HepG2 (cell line): Measurements from ENCODE around the gene GALNT17. TPM values are rescaled to one million over a fixed set of nuclear protein-coding genes. Genes with fewer than 3 reads are reported as not detected.

Source experiments
- ATAC-seq: fragments of 200-7000 bp; cut with Tn5 transposase; 3 replicates; pipeline ENCODE4 v1.9.1; 2020; ENCODE audit warnings: mild to moderate bottlenecking, moderate library complexity
- BruUV-seq: library from RNA; stranded (reverse); fragments of 400-500 nt; replicated peaks from 2 replicates; lab custom pipeline; 2021; lab: Mats Ljungman, UMichigan
- CTCF ChIA-PET: fragments of 300-600 bp; formaldehyde crosslinking; extraction: SDS; loops from one replicate; lab custom pipeline; 2021; ENCODE audit warnings: low total read pairs, inconsistent platforms, low intra/inter-chr PET ratio; lab: Yijun Ruan, JAX
- POLR2A ChIA-PET: fragments of 350-600 bp; sonication (Branson Sonifier 250); formaldehyde crosslinking; loops from one replicate; lab custom pipeline; 2020; ENCODE audit warnings: antibody characterized with exemption, inconsistent platforms; lab: Yijun Ruan, JAX
- DNase-seq: peaks from one replicate; pipeline ENCODE4 v3.0.0-alpha.2; 2015; ENCODE audit warnings: low spot score
- FAIRE-seq: peaks from 3 replicates; lab custom pipeline; 2011; peaks lifted over from hg19 to GRCh38; lab: Jason Lieb, UNC
- H2AFZ ChIP-seq: one replicate; pipeline ENCODE4 v1.6.1; 2011; ENCODE audit warnings: low read length, inconsistent platforms
- H3K27ac ChIP-seq: fragments of 300-600 bp; 3 replicates; pipeline ENCODE4 v1.8.0; 2011; ENCODE audit warnings: mixed run types, mild to moderate bottlenecking, mixed read lengths, low read length, inconsistent platforms; ENCODE audit not compliant: insufficient read depth; ENCODE audit errors: extremely low read length
- H3K27me3 ChIP-seq, 2 experiments: fragments of 200-600 bp in 1 of 2; 2 replicates in 1 of 2; 3 replicates in 1 of 2; pipeline versions ENCODE4 v1.6.0 to v1.8.0; 2011; ENCODE audit warnings: low read length in 2 of 2, mild to moderate bottlenecking in 2 of 2, moderate library complexity in 2 of 2, inconsistent platforms in 1 of 2; ENCODE audit not compliant: insufficient read depth in 2 of 2, control insufficient read depth in 1 of 2
- H3K36me3 ChIP-seq, 2 experiments: fragments of 200-600 bp in 1 of 2; replicated peaks in 1 of 2; 2 replicates in 1 of 2; 3 replicates in 1 of 2; pipeline versions ENCODE4 v1.5.1 to v1.8.0; 2011; ENCODE audit warnings: low read length in 2 of 2, inconsistent platforms in 1 of 2; ENCODE audit not compliant: insufficient read depth in 2 of 2, control insufficient read depth in 1 of 2
- H3K4me1 ChIP-seq: 2 replicates; pipeline ENCODE4 v1.5.1; 2012; ENCODE audit warnings: low read length, inconsistent platforms; ENCODE audit not compliant: insufficient read depth
- H3K4me2 ChIP-seq: 2 replicates; pipeline ENCODE4 v1.6.0; 2011; ENCODE audit warnings: low read depth, low read length, inconsistent platforms
- H3K4me3 ChIP-seq, 3 experiments: fragments of 200-600 bp in 1 of 3; sonication (generic), shearing (Covaris generic) in 1 of 3; replicated peaks in 1 of 3; 2 replicates each; pipeline ENCODE4 v1.5.1; 2011 to 2016; ENCODE audit warnings: low read length in 3 of 3, inconsistent platforms in 2 of 3, low read depth in 2 of 3, mild to moderate bottlenecking in 2 of 3, control low read depth in 1 of 3, mixed read lengths in 1 of 3; ENCODE audit not compliant: insufficient read depth in 1 of 3
- H3K79me2 ChIP-seq: one replicate; pipeline ENCODE4 v1.6.1; 2011; ENCODE audit warnings: low read length, inconsistent platforms; ENCODE audit not compliant: insufficient read depth
- H3K9ac ChIP-seq: 2 replicates; pipeline ENCODE4 v1.6.0; 2011; ENCODE audit warnings: mild to moderate bottlenecking, low read depth, low read length, inconsistent platforms; ENCODE audit not compliant: insufficient read depth
- H3K9me3 ChIP-seq: 2 replicates; pipeline ENCODE4 v1.5.1; 2012; ENCODE audit warnings: mild to moderate bottlenecking, low read length
- H4K20me1 ChIP-seq: 2 replicates; pipeline ENCODE4 v1.6.0; 2011; ENCODE audit warnings: inconsistent platforms, mild to moderate bottlenecking, low read length, moderate library complexity; ENCODE audit not compliant: insufficient read depth
- ADNP ChIP-seq: sonication (generic); formaldehyde crosslinking; IDR thresholded peaks from 2 replicates; pipeline ENCODE4 v1.4.0; 2020; ENCODE audit warnings: missing genetic modification reagents
- CREB1 ChIP-seq, 2 experiments: fragments of 450-650 bp in 1 of 2; IDR thresholded peaks; 2 replicates each; pipeline ENCODE4 v1.6.1; 2016 to 2017; ENCODE audit warnings: control low read depth in 1 of 2, mild to moderate bottlenecking in 1 of 2, missing compliant biosample characterization in 1 of 2, missing genetic modification characterization in 1 of 2
- DNMT3B ChIP-seq: conservative IDR thresholded peaks from 2 replicates; pipeline ENCODE4 v1.6.1; 2016; ENCODE audit warnings: missing biosample characterization, control low read depth
- ESRRA ChIP-seq: sonication (generic); formaldehyde crosslinking; IDR thresholded peaks from 2 replicates; pipeline ENCODE4 v1.5.1; 2020; ENCODE audit warnings: mild to moderate bottlenecking, low read depth, missing genetic modification reagents
- HHEX ChIP-seq: IDR thresholded peaks from 2 replicates; pipeline ENCODE4 v1.6.1; 2016; ENCODE audit warnings: control low read depth
- MAFF ChIP-seq: IDR thresholded peaks from 2 replicates; pipeline ENCODE4 v1.6.1; 2011; ENCODE audit warnings: low read depth, low read length, improper control_type of control experiment
- MEIS2 ChIP-seq: sonication (generic); formaldehyde crosslinking; IDR thresholded peaks from 2 replicates; pipeline ENCODE4 v1.9.0; 2021; ENCODE audit warnings: mild to moderate bottlenecking, missing genetic modification reagents
- MTF2 ChIP-seq: sonication (generic); formaldehyde crosslinking; IDR thresholded peaks from 2 replicates; pipeline ENCODE4 v1.5.0; 2020; ENCODE audit warnings: missing genetic modification reagents, borderline replicate concordance
- NCOA5 ChIP-seq: sonication (generic); formaldehyde crosslinking; IDR thresholded peaks from 2 replicates; pipeline ENCODE4 v1.4.0; 2020; ENCODE audit warnings: missing genetic modification reagents
- RBM39 ChIP-seq: fragments of 200-400 bp; formaldehyde crosslinking; IDR thresholded peaks from one replicate; pipeline ENCODE4 v1.6.1; 2018; ENCODE audit warnings: antibody characterized with exemption, mild to moderate bottlenecking, low read depth, low read length; ENCODE audit not compliant: poor library complexity, severe bottlenecking
- ZKSCAN5 ChIP-seq: sonication (generic); formaldehyde crosslinking; IDR thresholded peaks from 2 replicates; pipeline ENCODE4 v1.5.1; 2020; ENCODE audit warnings: mild to moderate bottlenecking, missing genetic modification reagents
- ZNF282 ChIP-seq: fragments of 450-650 bp; IDR thresholded peaks from 2 replicates; pipeline ENCODE4 v1.6.1; 2018; ENCODE audit not compliant: partially characterized antibody
- ZNF367 ChIP-seq: sonication (generic); formaldehyde crosslinking; IDR thresholded peaks from 2 replicates; pipeline ENCODE4 v1.4.0; 2020; ENCODE audit warnings: missing genetic modification reagents, borderline replicate concordance
- ZNF761 ChIP-seq: sonication (generic); formaldehyde crosslinking; conservative IDR thresholded peaks from 2 replicates; pipeline ENCODE4 v1.4.0; 2020; ENCODE audit warnings: mild to moderate bottlenecking, missing genetic modification reagents
- ZSCAN22 ChIP-seq: sonication (generic); formaldehyde crosslinking; IDR thresholded peaks from 2 replicates; pipeline ENCODE4 v1.4.0; 2020; ENCODE audit warnings: mild to moderate bottlenecking, missing genetic modification reagents
- ZSCAN29 ChIP-seq: sonication (generic); formaldehyde crosslinking; conservative IDR thresholded peaks from 2 replicates; pipeline ENCODE4 v1.4.0; 2020; ENCODE audit warnings: mild to moderate bottlenecking, missing genetic modification reagents
- WGBS: methylation state at CpG from one replicate; pipeline ENCODE4 v1.1.6; 2017; ENCODE audit warnings: low lambda C conversion rate; 5-methylcytosine and 5-hydroxymethylcytosine counted together
- in situ Hi-C: cut with HindIII; loops from 2 replicates; pipeline ENCODE4 v1.10.0; 2017; ENCODE audit warnings: low pct_unique_long_range_greater_than_20kb; ENCODE audit not compliant: extremely low pct_ligation_motif_present
- intact Hi-C: fragments of 100-400 bp; cut with micrococcal nuclease; formaldehyde crosslinking; loops from one replicate; pipeline ENCODE4 v1.10.0; 2022; ENCODE audit not compliant: unreplicated experiment
- polyA plus RNA-seq, 8 experiments: library from polyadenylated mRNA; depleted of rRNA in 3 of 8; stranded (reverse) in 7 of 8; unstranded in 1 of 8; fragments of >200 nt; fragmentation: Illumina TruSeq in 4 of 8; extraction: Trizol in 4 of 8; gene quantifications; 2 replicates each; pipeline versions ENCODE4 v1.2.1 to v1.2.3, GENCODE V29; 2011 to 2016; ENCODE audit warnings: low read depth in 4 of 8, missing spikeins in 1 of 8, mixed read lengths in 1 of 8; ENCODE audit not compliant: insufficient read depth in 1 of 8
- total RNA-seq, 5 experiments: library from RNA; depleted of rRNA; stranded (reverse); fragments of >200 nt; fragmentation: Illumina TruSeq; extraction: Trizol; gene quantifications; 2 replicates each; pipeline ENCODE4 v1.2.3, GENCODE V29; 2016; ENCODE audit warnings: low read depth in 1 of 5
- TF ChIP-seq, protein P1 (sequence below): sonication (generic); formaldehyde crosslinking; IDR thresholded peaks from 2 replicates; pipeline ENCODE4 v1.4.0; 2020; ENCODE audit warnings: missing genetic modification reagents
- TF ChIP-seq, protein P2 (sequence below): sonication (generic); formaldehyde crosslinking; IDR thresholded peaks from 2 replicates; pipeline ENCODE4 v1.5.0; 2020; ENCODE audit warnings: missing genetic modification reagents, mild to moderate bottlenecking, borderline replicate concordance

GALNT17 gene
- total and polyA plus RNA-seq, 2 of the 13 experiments (the other 11 are each of a cell fraction or from before 2014, with no cell fraction given) = not detected

DNA sequence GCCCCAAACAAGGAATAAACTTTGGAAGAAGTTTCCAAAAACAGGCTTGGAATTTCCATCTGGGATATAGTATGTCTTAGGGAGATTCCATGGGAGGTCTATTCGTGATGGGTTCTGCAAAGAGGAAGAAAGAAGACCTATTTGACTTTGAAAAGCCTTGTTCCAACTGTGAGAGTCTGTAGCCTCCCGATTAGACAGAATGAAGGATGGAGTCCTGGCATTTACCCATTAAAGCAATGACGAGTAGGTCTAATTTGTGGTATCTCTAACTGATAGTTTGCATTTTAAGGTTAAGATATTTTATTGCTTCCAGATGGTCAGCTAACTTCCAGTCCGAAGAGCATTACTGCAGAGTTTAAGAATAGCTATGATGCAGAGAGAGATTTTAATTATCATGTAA is 19.5 kb upstream of the GALNT17 start:
- POLR2A ChIA-PET = no interaction called here

DNA sequence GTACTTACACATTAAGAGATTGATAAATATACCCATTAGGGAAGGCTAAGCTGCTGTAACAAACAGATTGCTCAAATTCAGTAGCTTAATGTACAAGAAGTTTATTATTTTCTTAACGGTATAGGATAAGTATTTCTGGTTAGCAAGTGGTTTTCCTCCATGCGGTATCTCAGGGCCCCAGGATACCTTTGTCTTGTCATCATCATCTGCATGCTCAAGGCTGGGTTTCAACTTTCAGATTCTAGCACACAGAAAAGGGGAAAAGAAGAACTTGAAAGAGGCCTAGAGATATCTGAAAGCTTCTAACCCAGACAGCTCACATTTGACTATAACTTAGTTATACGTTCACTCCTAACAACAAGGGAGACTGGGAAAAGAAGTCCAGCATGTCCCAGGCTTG is 11.8 kb upstream of the GALNT17 start:
- Histone ChIP-seq H4K20me1 (no peaks in the 10 kb centered on the region), H3K36me3 (no peaks in the 10 kb centered on the region), H3K27me3 (peaks cover 2 to 3% of the 10 kb centered on the region in 2 experiments; a peak in 2 of 5 replicates), H3K27ac (no peak overlapping the region), H3K79me2 (no peaks in the 10 kb centered on the region), H3K4me1 (no peaks in the 10 kb centered on the region), H3K9ac (no peak overlapping the region), H3K4me3 (no peak overlapping the region), H3K4me2 (no peak overlapping the region), H2AFZ (no peak overlapping the region), H3K9me3 (no peaks in the 10 kb centered on the region)
- FAIRE-seq = no peak
- no TSS peak for BruUV-seq
- no peak for DNase-seq
- WGBS = 41% methylated on average over 3 of the region's 3 CpGs
- no peak for ATAC-seq
- in situ Hi-C loops (no loop called here), intact Hi-C loops (no loop called here)
- CTCF ChIA-PET = no interaction called here
- POLR2A ChIA-PET = no interaction called here
- TF ChIP-seq MTF2 (CRISPR knock-in tag) (no peak), MEIS2 (CRISPR knock-in tag) (no peak), ZSCAN22 (no peak), MAFF (no peak), HHEX (CRISPR knock-in tag) (no peak), CREB1 (IDR thresholded peaks at IDR 0.05) (no peak), CREB1 (CRISPR knock-in tag; IDR thresholded peaks at IDR 0.05) (no peak), ADNP (CRISPR knock-in tag) (no peak), ZSCAN29 (CRISPR knock-in tag) (no peak), RBM39 (no peak), ZNF761 (CRISPR knock-in tag) (no peak), ZKSCAN5 (CRISPR knock-in tag) (no peak), ESRRA (no peak), DNMT3B (CRISPR knock-in tag) (no peak)
- TF ChIP-seq, protein P1, sequence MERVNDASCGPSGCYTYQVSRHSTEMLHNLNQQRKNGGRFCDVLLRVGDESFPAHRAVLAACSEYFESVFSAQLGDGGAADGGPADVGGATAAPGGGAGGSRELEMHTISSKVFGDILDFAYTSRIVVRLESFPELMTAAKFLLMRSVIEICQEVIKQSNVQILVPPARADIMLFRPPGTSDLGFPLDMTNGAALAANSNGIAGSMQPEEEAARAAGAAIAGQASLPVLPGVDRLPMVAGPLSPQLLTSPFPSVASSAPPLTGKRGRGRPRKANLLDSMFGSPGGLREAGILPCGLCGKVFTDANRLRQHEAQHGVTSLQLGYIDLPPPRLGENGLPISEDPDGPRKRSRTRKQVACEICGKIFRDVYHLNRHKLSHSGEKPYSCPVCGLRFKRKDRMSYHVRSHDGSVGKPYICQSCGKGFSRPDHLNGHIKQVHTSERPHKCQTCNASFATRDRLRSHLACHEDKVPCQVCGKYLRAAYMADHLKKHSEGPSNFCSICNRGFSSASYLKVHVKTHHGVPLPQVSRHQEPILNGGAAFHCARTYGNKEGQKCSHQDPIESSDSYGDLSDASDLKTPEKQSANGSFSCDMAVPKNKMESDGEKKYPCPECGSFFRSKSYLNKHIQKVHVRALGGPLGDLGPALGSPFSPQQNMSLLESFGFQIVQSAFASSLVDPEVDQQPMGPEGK (CRISPR knock-in tag) = no peak
- TF ChIP-seq, protein P2, sequence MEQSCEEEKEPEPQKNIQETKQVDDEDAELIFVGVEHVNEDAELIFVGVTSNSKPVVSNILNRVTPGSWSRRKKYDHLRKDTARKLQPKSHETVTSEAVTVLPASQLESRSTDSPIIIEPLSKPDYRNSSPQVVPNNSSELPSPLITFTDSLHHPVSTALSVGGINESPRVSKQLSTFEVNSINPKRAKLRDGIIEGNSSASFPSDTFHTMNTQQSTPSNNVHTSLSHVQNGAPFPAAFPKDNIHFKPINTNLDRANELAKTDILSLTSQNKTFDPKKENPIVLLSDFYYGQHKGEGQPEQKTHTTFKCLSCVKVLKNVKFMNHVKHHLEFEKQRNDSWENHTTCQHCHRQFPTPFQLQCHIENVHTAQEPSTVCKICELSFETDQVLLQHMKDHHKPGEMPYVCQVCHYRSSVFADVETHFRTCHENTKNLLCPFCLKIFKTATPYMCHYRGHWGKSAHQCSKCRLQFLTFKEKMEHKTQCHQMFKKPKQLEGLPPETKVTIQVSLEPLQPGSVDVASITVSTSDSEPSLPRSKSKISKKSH (CRISPR knock-in tag) = no peak

More for the DNA sequence above, 19.5 kb upstream of the GALNT17 start:
- intact Hi-C loops = no loop called here
- in situ Hi-C loops = no loop called here
- H4K20me1 ChIP-seq = no peaks in the 10 kb centered on the region
- BruUV-seq = no TSS peak
- DNase-seq = no peak
- H3K9me3 ChIP-seq = no peaks in the 10 kb centered on the region
- no peak for TF ChIP-seq NCOA5
- no peak for TF ChIP-seq ZNF367 (CRISPR knock-in tag)
- TF ChIP-seq ZNF282 = no peak
- no peak overlapping the region for H2AFZ ChIP-seq
- CTCF ChIA-PET = no interaction called here
- H3K79me2 ChIP-seq = no peaks in the 10 kb centered on the region
- H3K27ac ChIP-seq = no peak overlapping the region
- no peaks in the 10 kb centered on the region for H3K27me3 ChIP-seq
- H3K4me1 ChIP-seq = no peaks in the 10 kb centered on the region
- no peak for FAIRE-seq
- H3K4me2 ChIP-seq = no peak overlapping the region
- H3K36me3 ChIP-seq = no peaks in the 10 kb centered on the region
- H3K9ac ChIP-seq = no peak overlapping the region
- no peak overlapping the region for H3K4me3 ChIP-seq
- 2% methylated on average over 4 of the region's 4 CpGs for WGBS
- ATAC-seq = no peak
